HUES64 (cell line): ENCODE results near the gene ABHD12.
"Not testable (repeated sequence)": the region's sequence is repeated elsewhere in the genome, so short reads cannot be mapped to it uniquely, and the experiment has no call there.

ENCODE experiments used
- H3K27ac ChIP-seq: 2 replicates; pipeline ENCODE4 v1.7.0; 2013; ENCODE audit warnings: low read depth, low read length, inconsistent platforms
- H3K27me3 ChIP-seq: 2 replicates; pipeline ENCODE4 v1.6.1; 2013; ENCODE audit warnings: mild to moderate bottlenecking, low read length; ENCODE audit not compliant: insufficient read depth
- H3K36me3 ChIP-seq: 2 replicates; pipeline ENCODE4 v1.6.1; 2013; ENCODE audit warnings: mild to moderate bottlenecking, low read length; ENCODE audit not compliant: insufficient read depth
- H3K4me1 ChIP-seq: 2 replicates; pipeline ENCODE4 v1.6.1; 2013; ENCODE audit warnings: mild to moderate bottlenecking, low read length, moderate library complexity; ENCODE audit not compliant: insufficient read depth
- H3K4me3 ChIP-seq: 2 replicates; pipeline ENCODE4 v1.5.1; 2013; ENCODE audit warnings: mild to moderate bottlenecking, low read length, moderate library complexity
- H3K9ac ChIP-seq: 2 replicates; pipeline ENCODE4 v1.6.1; 2013; ENCODE audit warnings: mild to moderate bottlenecking, low read depth, low read length
- H3K9me3 ChIP-seq: 2 replicates; pipeline ENCODE4 v1.6.1; 2013; ENCODE audit warnings: low read depth, low read length; ENCODE audit not compliant: insufficient read depth
- WGBS: fragments of 150-250, 120-280 bp; methylation state at CpG from one replicate; pipeline ENCODE4 v1.1.7; 2013; ENCODE audit warnings: missing lambda C conversion rate; 5-methylcytosine and 5-hydroxymethylcytosine counted together

The ABHD12 gene

GRCh38 chr20:25402583-25402982 lies 11.9 kb upstream of the ABHD12 start:
- Histone ChIP-seq H3K4me3 (no peak overlapping the region), H3K9me3 (peaks cover 28% of the 10 kb centered on the region), H3K9ac (no peak overlapping the region), H3K27me3 (no peaks in the 10 kb centered on the region), H3K27ac (no peak overlapping the region), H3K4me1 (no peaks in the 10 kb centered on the region; the same call in 1 of the 2 replicates), H3K36me3 (no peaks in the 10 kb centered on the region)
- 94% methylated on average over 7 of the region's 7 CpGs for WGBS

DNA sequence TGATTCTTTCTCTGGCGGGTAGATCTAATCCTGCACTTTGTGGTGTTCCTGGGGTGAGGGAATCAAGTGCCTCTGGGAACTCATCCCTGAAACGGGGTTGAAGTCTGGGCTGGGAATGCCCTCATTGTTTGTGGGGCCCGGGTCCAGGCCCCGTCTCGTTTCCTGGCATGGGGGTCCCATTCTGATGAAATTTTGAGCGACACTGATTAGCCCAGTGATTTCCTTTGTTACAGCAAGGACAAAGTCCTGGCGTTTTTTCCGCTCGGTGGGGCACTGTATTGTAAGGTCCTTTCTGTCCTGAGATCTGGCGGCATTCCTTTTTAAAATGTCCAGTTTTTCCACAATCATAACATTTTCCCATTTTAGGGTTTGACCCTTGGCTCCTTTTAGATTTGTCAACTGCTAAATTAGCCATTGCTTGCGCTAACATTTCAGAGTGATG lies 9.7 kb upstream of the ABHD12 start:
- H3K4me3 ChIP-seq, H3K9ac ChIP-seq, H3K4me1 ChIP-seq, H3K27me3 ChIP-seq, H3K27ac ChIP-seq, H3K36me3 ChIP-seq: not testable (repeated sequence)
- 91% methylated on average over 11 of the region's 11 CpGs for WGBS
- peaks cover 28% of the 10 kb centered on the region for H3K9me3 ChIP-seq

GRCh38 chr20:25399037-25399430 lies 8.4 kb upstream of the ABHD12 start:
- no peak overlapping the region for H3K4me3 ChIP-seq
- H3K9me3 ChIP-seq = peaks cover 23% of the 10 kb centered on the region
- no peaks in the 10 kb centered on the region for H3K27me3 ChIP-seq
- no peaks in the 10 kb centered on the region; the same call in 1 of the 2 replicates for H3K4me1 ChIP-seq
- H3K36me3 ChIP-seq = no peaks in the 10 kb centered on the region
- H3K9ac ChIP-seq = no peak overlapping the region
- no peak overlapping the region for H3K27ac ChIP-seq
- whole genome bisulfite sequencing = 54% methylated on average over 5 of the region's 5 CpGs

GRCh38 chr20:25398376-25399036 lies 7.9 kb upstream of the ABHD12 start:
- WGBS = 65% methylated on average over 3 of the region's 4 CpGs
- no peaks in the 10 kb centered on the region for H3K36me3 ChIP-seq
- H3K4me3 ChIP-seq = no peak overlapping the region
- H3K9me3 ChIP-seq = peaks cover 18% of the 10 kb centered on the region
- H3K9ac ChIP-seq = no peak overlapping the region
- no peak overlapping the region for H3K27ac ChIP-seq
- no peaks in the 10 kb centered on the region for H3K27me3 ChIP-seq
- H3K4me1 ChIP-seq = no peaks in the 10 kb centered on the region; the same call in 1 of the 2 replicates

GRCh38 chr20:25397821-25398220 lies 7.2 kb upstream of the ABHD12 start:
- Histone ChIP-seq H3K9me3 (peaks cover 12% of the 10 kb centered on the region), H3K27ac (no peak overlapping the region), H3K4me1 (no peaks in the 10 kb centered on the region; the same call in 1 of the 2 replicates), H3K27me3 (no peaks in the 10 kb centered on the region), H3K36me3 (no peaks in the 10 kb centered on the region), H3K4me3 (no peak overlapping the region), H3K9ac (no peak overlapping the region)
- WGBS = 100% methylated on average over 1 of the region's 1 CpG

- Histone ChIP-seq H3K27ac (no peak overlapping the region), H3K4me1 (no peaks in the 10 kb centered on the region; the same call in 1 of the 2 replicates)
- 93% methylated on average over 6 of the region's 6 CpGs for whole genome bisulfite sequencing
Observed at GRCh38 chr20:25397096-25397495, 6.5 kb upstream of the ABHD12 start.

GRCh38 chr20:25394996-25395395 lies 4.4 kb upstream of the ABHD12 start:
- Histone ChIP-seq H3K4me1 (peaks cover 5% of the 10 kb centered on the region; the same call in 1 of the 2 replicates), H3K9me3 (no peaks in the 10 kb centered on the region), H3K36me3 (no peaks in the 10 kb centered on the region), H3K4me3 (no peak overlapping the region), H3K27ac (no peak overlapping the region), H3K9ac (no peak overlapping the region), H3K27me3 (no peaks in the 10 kb centered on the region)
- WGBS = 96% methylated on average over 6 of the region's 6 CpGs

More at GRCh38 chr20:25397096-25397495, 6.5 kb upstream of the ABHD12 start:
- Histone ChIP-seq H3K36me3 (no peaks in the 10 kb centered on the region), H3K9ac (no peak overlapping the region), H3K9me3 (peaks cover 7% of the 10 kb centered on the region), H3K4me3 (no peak overlapping the region), H3K27me3 (no peaks in the 10 kb centered on the region)

GRCh38 chr20:25394276-25394675 lies 3.6 kb upstream of the ABHD12 start:
- H3K4me3 ChIP-seq = no peak overlapping the region
- no peak overlapping the region for H3K27ac ChIP-seq
- no peaks in the 10 kb centered on the region for H3K27me3 ChIP-seq
- H3K36me3 ChIP-seq = no peaks in the 10 kb centered on the region
- peaks cover 7% of the 10 kb centered on the region; the same call in 1 of the 2 replicates for H3K4me1 ChIP-seq
- no peaks in the 10 kb centered on the region for H3K9me3 ChIP-seq
- no peak overlapping the region for H3K9ac ChIP-seq
- 88% methylated on average over 5 of the region's 5 CpGs for WGBS

DNA sequence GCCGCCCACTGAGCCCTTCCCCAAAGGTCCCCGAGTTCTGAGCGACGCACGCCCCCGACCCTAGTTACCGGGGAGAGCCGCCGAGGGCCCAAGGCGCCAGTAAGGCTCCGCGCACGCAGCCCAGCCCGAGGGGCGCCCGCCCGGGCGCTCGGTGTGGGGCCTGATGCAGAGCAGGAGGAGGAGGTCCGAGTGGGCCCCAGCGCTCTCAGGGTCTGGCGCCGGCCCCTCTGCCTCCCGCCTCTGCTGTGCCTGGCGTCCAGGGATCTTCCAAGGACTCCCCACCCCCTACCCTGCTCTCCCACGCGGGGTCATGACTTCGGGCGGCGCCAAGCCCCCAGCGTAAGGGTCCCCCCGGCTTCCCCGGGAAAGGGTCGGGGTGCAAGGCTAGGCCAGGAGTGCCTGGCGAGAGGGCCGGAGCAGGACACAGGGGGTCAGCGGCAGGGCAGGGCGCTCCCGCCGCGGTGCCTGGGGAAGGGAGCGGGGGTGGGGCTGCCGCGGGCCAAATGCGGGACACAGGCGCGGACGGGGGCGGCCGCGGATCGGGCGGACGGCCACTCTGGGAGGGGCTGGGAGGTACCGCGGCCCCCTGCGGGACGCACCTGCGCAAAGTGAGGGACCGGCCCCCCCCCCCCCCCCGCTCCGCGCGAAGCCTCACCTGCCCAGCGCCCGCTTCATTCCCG lies 637 bp downstream of the ABHD12 start:
- peak overlapping the region; percentile 92 for H3K9ac ChIP-seq
- under 1% methylated on average over 67 of the region's 67 CpGs for WGBS
- H3K4me1 ChIP-seq = peaks cover 10% of the 10 kb centered on the region
- H3K27me3 ChIP-seq = 0 out of 2 replicates have a peak, but pooled peaks cover 3% of the 10 kb centered on the region
- H3K27ac ChIP-seq = peak overlapping the region; percentile 86
- H3K36me3 ChIP-seq = peaks cover 12% of the 10 kb centered on the region; the same call in 1 of the 2 replicates
- peak overlapping the region; percentile 85 for H3K4me3 ChIP-seq
- H3K9me3 ChIP-seq = no peaks in the 10 kb centered on the region

GRCh38 chr20:25389401-25389857 lies 1.2 kb downstream of the ABHD12 start:
- peaks cover 12% of the 10 kb centered on the region; the same call in 1 of the 2 replicates for H3K36me3 ChIP-seq
- peak overlapping the region; percentile 85 for H3K4me3 ChIP-seq
- peaks cover 10% of the 10 kb centered on the region for H3K4me1 ChIP-seq
- H3K9ac ChIP-seq = peak overlapping the region; percentile 92
- no peak overlapping the region; the same call in 1 of the 2 replicates for H3K27ac ChIP-seq
- H3K9me3 ChIP-seq = no peaks in the 10 kb centered on the region
- H3K27me3 ChIP-seq = 0 out of 2 replicates have a peak, but pooled peaks cover 3% of the 10 kb centered on the region
- WGBS = 12% methylated on average over 19 of the region's 19 CpGs

DNA sequence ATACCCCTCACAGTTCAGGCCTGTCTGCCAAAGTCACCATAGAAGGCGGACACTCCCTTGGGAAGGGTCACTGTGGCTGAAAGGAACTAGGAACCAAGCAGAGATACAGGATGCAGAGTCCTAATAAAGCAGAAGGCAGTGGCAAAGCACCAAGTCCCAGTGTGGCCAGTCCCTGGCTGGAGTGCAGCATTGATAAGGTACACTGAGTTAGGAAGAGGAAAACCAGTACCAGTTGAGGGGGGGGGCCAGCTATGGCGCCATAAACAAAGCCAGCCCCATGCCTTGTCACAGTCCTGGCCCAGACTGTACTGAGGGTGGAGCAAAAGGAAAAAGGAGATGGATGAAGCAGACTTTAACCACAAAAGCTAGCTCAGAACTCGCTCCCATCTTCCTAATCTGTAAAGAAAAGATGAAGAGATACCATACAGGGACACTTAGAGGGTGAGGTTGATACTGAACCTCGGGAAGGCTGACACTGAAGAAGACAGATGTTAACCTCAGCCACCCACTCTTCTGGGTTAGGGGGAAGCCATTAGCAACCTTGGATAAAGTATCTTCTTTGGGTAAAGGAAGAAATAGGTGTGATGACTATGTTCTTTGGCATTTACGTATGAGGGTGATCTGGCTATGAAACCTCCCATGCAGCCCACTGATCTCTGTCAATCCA lies 7.8 kb downstream of the ABHD12 start:
- WGBS = 92% methylated on average over 5 of the region's 5 CpGs
- H3K27ac ChIP-seq = no peak overlapping the region
- H3K9ac ChIP-seq = no peak overlapping the region
- no peak overlapping the region for H3K4me3 ChIP-seq
- H3K4me1 ChIP-seq = no peaks in the 10 kb centered on the region
- no peaks in the 10 kb centered on the region for H3K27me3 ChIP-seq
- H3K36me3 ChIP-seq = peaks cover 13% of the 10 kb centered on the region; the same call in 1 of the 2 replicates
- H3K9me3 ChIP-seq = no peaks in the 10 kb centered on the region
